ENCODE measurements around the gene ZNF888. TPM values are rescaled to one million over a fixed set of nuclear protein-coding genes. Genes with fewer than 3 reads are reported as not detected.

The ZNF888 gene
- total RNA-seq, 1 donor from 2014 or later = 7.7 TPM

GRCh38 chr19:52949422-52949821 lies 26.2 kb upstream of the ZNF888 start:
- Histone ChIP-seq H3K27ac (ENCODE audit: low read depth, low read length) (no peak overlapping the region), H3K9me3 (ENCODE audit: insufficient read depth, low read depth, low read length) (peaks cover 53% of the 10 kb centered on the region), H3K27me3 (ENCODE audit: insufficient read depth, low read length) (no peaks in the 10 kb centered on the region), H3K4me1 (ENCODE audit: insufficient read depth, low read length) (no peaks in the 10 kb centered on the region), H3K4me2 (ENCODE audit: low read length) (no peak overlapping the region), H3K79me2 (ENCODE audit: insufficient read depth, low read length) (no peaks in the 10 kb centered on the region), H3K4me3 (ENCODE audit: insufficient read depth, low read depth, low read length) (no peak overlapping the region), H3K36me3 (ENCODE audit: insufficient read depth, low read length) (peaks cover 30% of the 10 kb centered on the region), H2AFZ (ENCODE audit: low read depth, low read length) (no peak overlapping the region), H4K20me1 (ENCODE audit: insufficient read depth, low read length) (no peaks in the 10 kb centered on the region), H3K9ac (ENCODE audit: low read length) (no peak overlapping the region)
- Mint-ChIP-seq H3K4me3 (ENCODE audit: unreplicated experiment) (no peak overlapping the region), H3K9me3 (ENCODE audit: unreplicated experiment) (peaks cover 63% of the 10 kb centered on the region), H3K4me1 (ENCODE audit: low read depth, unreplicated experiment) (no peaks in the 10 kb centered on the region), H3K27me3 (ENCODE audit: low read depth, unreplicated experiment) (no peaks in the 10 kb centered on the region), H3K27ac (ENCODE audit: unreplicated experiment) (no peak overlapping the region), H3K36me3 (ENCODE audit: low read depth, unreplicated experiment) (peaks cover 52% of the 10 kb centered on the region)
- no peak for TF ChIP-seq EZH2 (IDR thresholded peaks at IDR 0.05; ENCODE audit: insufficient read depth, low read length)
- no peak for TF ChIP-seq CTCF (IDR thresholded peaks at IDR 0.05; ENCODE audit: insufficient read depth, low read depth, low read length)
- DNase-seq (ENCODE audit: low read depth) (no peak), FAIRE-seq (no peak)

- no peak overlapping the region for H3K27ac Mint-ChIP-seq (ENCODE audit: unreplicated experiment)
- H3K4me1 ChIP-seq (ENCODE audit: insufficient read depth, low read length) = no peaks in the 10 kb centered on the region
- H3K9me3 ChIP-seq (ENCODE audit: insufficient read depth, low read depth, low read length) = peaks cover 47% of the 10 kb centered on the region
- H3K4me1 Mint-ChIP-seq (ENCODE audit: low read depth, unreplicated experiment) = peaks cover 2% of the 10 kb centered on the region
- peaks cover 24% of the 10 kb centered on the region for H3K36me3 ChIP-seq (ENCODE audit: insufficient read depth, low read length)
- H2AFZ ChIP-seq (ENCODE audit: low read depth, low read length) = no peak overlapping the region
- no peak for TF ChIP-seq CTCF (IDR thresholded peaks at IDR 0.05; ENCODE audit: insufficient read depth, low read depth, low read length)
- TF ChIP-seq EZH2 (IDR thresholded peaks at IDR 0.05; ENCODE audit: insufficient read depth, low read length) = no peak
- peaks cover 48% of the 10 kb centered on the region for H3K36me3 Mint-ChIP-seq (ENCODE audit: low read depth, unreplicated experiment)
- no peaks in the 10 kb centered on the region for H3K27me3 Mint-ChIP-seq (ENCODE audit: low read depth, unreplicated experiment)
- H3K27me3 ChIP-seq (ENCODE audit: insufficient read depth, low read length) = no peaks in the 10 kb centered on the region
- no peak overlapping the region for H3K4me3 Mint-ChIP-seq (ENCODE audit: unreplicated experiment)
- H3K4me3 ChIP-seq (ENCODE audit: insufficient read depth, low read depth, low read length) = no peak overlapping the region
- no peaks in the 10 kb centered on the region for H4K20me1 ChIP-seq (ENCODE audit: insufficient read depth, low read length)
- no peak overlapping the region for H3K4me2 ChIP-seq (ENCODE audit: low read length)
- no peaks in the 10 kb centered on the region for H3K79me2 ChIP-seq (ENCODE audit: insufficient read depth, low read length)
- no peak overlapping the region for H3K9ac ChIP-seq (ENCODE audit: low read length)
- DNase-seq (ENCODE audit: low read depth) = no peak
- H3K9me3 Mint-ChIP-seq (ENCODE audit: unreplicated experiment) = peaks cover 61% of the 10 kb centered on the region
- H3K27ac ChIP-seq (ENCODE audit: low read depth, low read length) = no peak overlapping the region
- no peak for FAIRE-seq
These were observed 25.0 kb upstream of the ZNF888 start for GRCh38 chr19:52948025-52948770.

All from astrocyte (in vitro differentiated cells and primary cell).